CD4-positive, alpha-beta T cell treated with Interleukin-10 for 1 hour (primary cell): ENCODE data around the gene GRIK3.
"Not testable (repeated sequence)": the region's sequence is repeated elsewhere in the genome, so short reads cannot be mapped to it uniquely, and the experiment has no call there.

ENCODE experiments used
- DNase-seq: peaks from one replicate; pipeline ENCODE4 v3.0.0-alpha.2; 2020

The GRIK3 gene

GRCh38 chr1:36900128-36900527 lies 134.2 kb downstream of the GRIK3 start:
- DNase-seq = no peak

GRCh38 chr1:36897813-36898212 lies 136.5 kb downstream of the GRIK3 start:
- DNase-seq = not testable (repeated sequence)

- DNase-seq = no peak
These were observed 139.5 kb downstream of the GRIK3 start for GRCh38 chr1:36894824-36895223.

GRCh38 chr1:36890776-36891175 lies 143.5 kb downstream of the GRIK3 start:
- no peak for DNase-seq

GRCh38 chr1:36889478-36890226 lies 144.7 kb downstream of the GRIK3 start:
- no peak for DNase-seq

- no peak for DNase-seq
These were observed 145.4 kb downstream of the GRIK3 start for GRCh38 chr1:36888811-36889477.

- no peak for DNase-seq
These were observed 148.6 kb downstream of the GRIK3 start for GRCh38 chr1:36885540-36886357.

- DNase-seq = no peak
These were observed 149.5 kb downstream of the GRIK3 start for GRCh38 chr1:36884801-36885200.

- no peak for DNase-seq
These were observed 150.2 kb downstream of the GRIK3 start for GRCh38 chr1:36884029-36884701.

- DNase-seq = no peak
These were observed 150.9 kb downstream of the GRIK3 start for GRCh38 chr1:36883315-36883949.

- no peak for DNase-seq
These were observed 151.6 kb downstream of the GRIK3 start for GRCh38 chr1:36882536-36883285.

- no peak for DNase-seq
These were observed 152.8 kb downstream of the GRIK3 start for GRCh38 chr1:36881541-36881940.

GRCh38 chr1:36881068-36881405 lies 153.3 kb downstream of the GRIK3 start:
- no peak for DNase-seq

GRCh38 chr1:36880155-36881067 lies 153.9 kb downstream of the GRIK3 start:
- no peak for DNase-seq

GRCh38 chr1:36879613-36880012 lies 154.7 kb downstream of the GRIK3 start:
- DNase-seq = no peak

GRCh38 chr1:36876990-36877389 lies 157.3 kb downstream of the GRIK3 start:
- no peak for DNase-seq

- no peak for DNase-seq
These were observed 159.8 kb downstream of the GRIK3 start for GRCh38 chr1:36874271-36875060.

- no peak for DNase-seq
These were observed 161.5 kb downstream of the GRIK3 start for GRCh38 chr1:36872858-36873257.

GRCh38 chr1:36872126-36872754 lies 162.1 kb downstream of the GRIK3 start:
- no peak for DNase-seq
